CD14-positive monocyte (primary cell): ENCODE measurements around the gene KAZN. TPM values are rescaled to one million over a fixed set of nuclear protein-coding genes. Genes with fewer than 3 reads are reported as not detected.

ENCODE experiments used
- DNase-seq, 3 donors: peaks; one replicate each; pipeline ENCODE4 v3.0.0-alpha.2; 2011 to 2022
- H2AFZ ChIP-seq: 2 replicates; pipeline ENCODE4 v1.6.0; 2012; ENCODE audit warnings: mild to moderate bottlenecking, low read depth, low read length, inconsistent platforms; ENCODE audit not compliant: insufficient read depth, poor library complexity, severe bottlenecking
- H3K27ac ChIP-seq, 2 donors: 1 replicate in 1 of 2; 2 replicates in 1 of 2; pipeline ENCODE4 v1.5.1; 2012 to 2013; ENCODE audit warnings: low read length in 2 of 2, control low read depth in 1 of 2, inconsistent platforms in 1 of 2, low read depth in 1 of 2, mild to moderate bottlenecking in 1 of 2
- H3K27me3 ChIP-seq, 2 donors: one replicate each; pipeline versions ENCODE4 v1.6.0 to v1.6.1; 2011 to 2013; ENCODE audit warnings: low read length in 2 of 2; ENCODE audit not compliant: control insufficient read depth in 2 of 2, insufficient read depth in 2 of 2
- H3K36me3 ChIP-seq, 2 donors: replicated peaks in 1 of 2; 1 replicate in 1 of 2; 2 replicates in 1 of 2; pipeline versions ENCODE4 v1.5.1 to v1.6.1; 2012 to 2013; ENCODE audit warnings: low read length in 2 of 2, control low read depth in 1 of 2, inconsistent platforms in 1 of 2, mild to moderate bottlenecking in 1 of 2; ENCODE audit not compliant: insufficient read depth in 2 of 2, control insufficient read depth in 1 of 2
- H3K4me1 ChIP-seq, 2 donors: 1 replicate in 1 of 2; 2 replicates in 1 of 2; pipeline versions ENCODE4 v1.5.1 to v1.6.1; 2012 to 2013; ENCODE audit warnings: low read length in 2 of 2, control low read depth in 1 of 2, inconsistent platforms in 1 of 2, mild to moderate bottlenecking in 1 of 2, moderate library complexity in 1 of 2; ENCODE audit not compliant: insufficient read depth in 2 of 2, control insufficient read depth in 1 of 2
- H3K4me2 ChIP-seq: replicated peaks from 2 replicates; pipeline ENCODE3; 2012; ENCODE audit warnings: low read length, moderate library complexity, mild to moderate bottlenecking; ENCODE audit not compliant: poor library complexity, severe bottlenecking; ENCODE audit errors: extremely low read depth
- H3K4me3 ChIP-seq, 3 experiments: fragments of 200-600 bp in 1 of 3; sonication (generic) in 1 of 3; replicated peaks in 1 of 3; 1 replicate in 2 of 3; 2 replicates in 1 of 3; pipeline ENCODE4 v1.5.1; 2011 to 2013; ENCODE audit warnings: low read length in 3 of 3, mild to moderate bottlenecking in 3 of 3, control low read depth in 2 of 3, low read depth in 2 of 3, inconsistent platforms in 1 of 3, moderate library complexity in 1 of 3
- H3K79me2 ChIP-seq: 2 replicates; pipeline ENCODE4 v1.6.0; 2012; ENCODE audit warnings: mild to moderate bottlenecking, control low read depth, inconsistent platforms, low read length, moderate library complexity; ENCODE audit not compliant: insufficient read depth
- H3K9ac ChIP-seq: 2 replicates; pipeline ENCODE4 v1.6.0; 2017; ENCODE audit warnings: low read length, mild to moderate bottlenecking; ENCODE audit not compliant: insufficient read depth, poor library complexity, severe bottlenecking
- H3K9me3 ChIP-seq, 2 donors: replicated peaks in 1 of 2; 1 replicate in 1 of 2; 2 replicates in 1 of 2; pipeline versions ENCODE4 v1.5.1 to v1.6.1; 2012 to 2013; ENCODE audit warnings: low read length in 2 of 2, control low read depth in 1 of 2; ENCODE audit not compliant: control insufficient read depth in 1 of 2, insufficient read depth in 1 of 2
- H4K20me1 ChIP-seq: 2 replicates; pipeline ENCODE4 v1.6.0; 2012; ENCODE audit warnings: mild to moderate bottlenecking, low read length, control low read depth, moderate library complexity; ENCODE audit not compliant: insufficient read depth
- H3K27ac Mint-ChIP-seq, 7 donors: one replicate each; pipeline ENCODE4 v1.8.0; 2020; ENCODE audit warnings: mild to moderate bottlenecking in 7 of 7, mixed read lengths in 7 of 7, moderate library complexity in 6 of 7, inconsistent platforms in 2 of 7
- H3K27me3 Mint-ChIP-seq, 3 donors: one replicate each; pipeline ENCODE4 v1.8.0; 2021 to 2022; ENCODE audit warnings: low read depth in 3 of 3, mild to moderate bottlenecking in 3 of 3, mixed read lengths in 3 of 3, moderate library complexity in 3 of 3, inconsistent platforms in 1 of 3
- H3K36me3 Mint-ChIP-seq, 2 donors: one replicate each; pipeline ENCODE4 v1.8.0; 2020; ENCODE audit warnings: mixed read lengths in 2 of 2, inconsistent platforms in 1 of 2, mild to moderate bottlenecking in 1 of 2
- H3K4me1 Mint-ChIP-seq: one replicate; pipeline ENCODE4 v1.8.0; 2020; ENCODE audit warnings: mild to moderate bottlenecking, mixed read lengths
- H3K4me3 Mint-ChIP-seq, 2 donors: one replicate each; pipeline ENCODE4 v1.8.0; 2020; ENCODE audit warnings: mild to moderate bottlenecking in 2 of 2, mixed read lengths in 2 of 2, moderate library complexity in 1 of 2
- H3K9me3 Mint-ChIP-seq, 7 donors: one replicate each; pipeline ENCODE4 v1.8.0; 2020 to 2022; ENCODE audit warnings: mixed read lengths in 7 of 7, mild to moderate bottlenecking in 6 of 7, moderate library complexity in 6 of 7, inconsistent platforms in 2 of 7
- WGBS: methylation state at CpG from one replicate; pipeline ENCODE4 v1.1.5; 2013; ENCODE audit warnings: missing lambda C conversion rate; ENCODE audit not compliant: insufficient coverage; 5-methylcytosine and 5-hydroxymethylcytosine counted together
- intact Hi-C, 2 donors: fragments of 100-400 bp; cut with micrococcal nuclease; formaldehyde crosslinking; loops; one replicate each; pipeline versions ENCODE4 v1.15.0 to v1.15.1; 2023
- polyA plus RNA-seq, 3 donors: library from polyadenylated mRNA; depleted of rRNA in 1 of 3; unstranded in 2 of 3; stranded (reverse) in 1 of 3; fragments of 300-500 nt in 2 of 3; fragments of >200 nt in 1 of 3; fragmentation: Illumina TruSeq in 2 of 3; gene quantifications; 1 replicate in 2 of 3; 2 replicates in 1 of 3; pipeline ENCODE4 v1.2.3, GENCODE V29; 2012 to 2021
- TF ChIP-seq, protein P1 (sequence below): fragments of 200-600 bp; IDR thresholded peaks from one replicate; pipeline ENCODE4 v1.8.0; 2022; ENCODE audit warnings: antibody characterized with exemption, mild to moderate bottlenecking

KAZN gene
- polyA plus RNA-seq, 3 donors, result not detected

DNA sequence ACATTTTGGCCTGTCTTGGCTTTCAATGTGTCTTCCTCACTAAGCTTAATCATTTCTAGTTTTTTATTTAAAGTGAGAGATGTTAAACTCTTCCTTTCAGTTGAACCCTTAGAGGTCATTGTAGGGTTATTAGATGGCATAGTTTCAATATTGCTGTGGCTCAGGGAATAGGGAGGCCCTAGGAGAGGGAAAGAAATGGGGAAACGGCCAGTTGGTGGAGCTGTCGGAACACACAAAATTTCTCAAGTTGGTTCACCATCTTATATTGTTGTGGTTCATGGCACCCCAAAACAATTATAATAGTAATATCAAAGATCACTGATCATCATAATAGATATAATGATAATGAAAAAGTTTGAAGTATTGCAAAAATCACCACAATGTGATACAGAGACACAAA lies 31.4 kb upstream of the KAZN start:
- no peaks in the 10 kb centered on the region for H3K36me3 Mint-ChIP-seq
- H3K9me3 Mint-ChIP-seq, result peaks cover 2 to 16% (median 5%) of the 10 kb centered on the region in 7 donors
- Histone ChIP-seq H3K79me2 (no peaks in the 10 kb centered on the region), H3K9ac (no peak overlapping the region), H3K4me1 (no peaks in the 10 kb centered on the region), H3K27me3 (no peaks in the 10 kb centered on the region), H4K20me1 (no peaks in the 10 kb centered on the region), H3K36me3 (no peaks in the 10 kb centered on the region), H3K27ac (no peak overlapping the region), H2AFZ (no peak overlapping the region), H3K4me2 (no peak overlapping the region), H3K9me3 (peaks cover 0 to 4% of the 10 kb centered on the region in 2 donors), H3K4me3 (no peak overlapping the region)
- DNase-seq, result no peak
- no CpG with 5 or more reads among the region's 2 CpGs for WGBS
- intact Hi-C loops, result no loop called here
- H3K27ac Mint-ChIP-seq, result no peak overlapping the region
- peaks cover 2 to 11% (median 7%) of the 10 kb centered on the region in 3 donors for H3K27me3 Mint-ChIP-seq
- peaks cover 1% of the 10 kb centered on the region for H3K4me1 Mint-ChIP-seq
- TF ChIP-seq, protein P1, sequence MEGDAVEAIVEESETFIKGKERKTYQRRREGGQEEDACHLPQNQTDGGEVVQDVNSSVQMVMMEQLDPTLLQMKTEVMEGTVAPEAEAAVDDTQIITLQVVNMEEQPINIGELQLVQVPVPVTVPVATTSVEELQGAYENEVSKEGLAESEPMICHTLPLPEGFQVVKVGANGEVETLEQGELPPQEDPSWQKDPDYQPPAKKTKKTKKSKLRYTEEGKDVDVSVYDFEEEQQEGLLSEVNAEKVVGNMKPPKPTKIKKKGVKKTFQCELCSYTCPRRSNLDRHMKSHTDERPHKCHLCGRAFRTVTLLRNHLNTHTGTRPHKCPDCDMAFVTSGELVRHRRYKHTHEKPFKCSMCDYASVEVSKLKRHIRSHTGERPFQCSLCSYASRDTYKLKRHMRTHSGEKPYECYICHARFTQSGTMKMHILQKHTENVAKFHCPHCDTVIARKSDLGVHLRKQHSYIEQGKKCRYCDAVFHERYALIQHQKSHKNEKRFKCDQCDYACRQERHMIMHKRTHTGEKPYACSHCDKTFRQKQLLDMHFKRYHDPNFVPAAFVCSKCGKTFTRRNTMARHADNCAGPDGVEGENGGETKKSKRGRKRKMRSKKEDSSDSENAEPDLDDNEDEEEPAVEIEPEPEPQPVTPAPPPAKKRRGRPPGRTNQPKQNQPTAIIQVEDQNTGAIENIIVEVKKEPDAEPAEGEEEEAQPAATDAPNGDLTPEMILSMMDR, result no peak
- no peak overlapping the region for H3K4me3 Mint-ChIP-seq

DNA sequence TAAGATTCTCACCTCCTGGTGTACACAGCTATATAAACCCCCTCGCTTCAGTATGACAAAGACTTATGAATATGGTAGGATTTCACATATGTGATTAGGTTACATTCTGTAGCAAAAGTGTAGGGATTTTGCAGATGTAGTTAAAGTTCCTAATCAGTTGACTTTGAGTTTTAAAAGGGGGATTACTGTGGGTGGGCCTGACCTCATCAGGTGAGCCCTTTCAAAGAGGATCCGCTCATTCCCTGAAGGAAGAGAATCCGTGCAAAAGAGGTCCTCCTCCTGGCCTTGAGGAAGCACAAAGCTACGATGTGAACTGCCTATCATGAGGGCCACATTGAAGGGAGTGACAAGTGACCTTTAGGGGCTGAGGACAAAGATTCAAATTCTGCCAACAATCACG lies 30.6 kb upstream of the KAZN start:
- Histone ChIP-seq H3K4me3 (no peak overlapping the region), H3K79me2 (no peaks in the 10 kb centered on the region), H3K4me2 (no peak overlapping the region), H3K27me3 (no peaks in the 10 kb centered on the region), H3K4me1 (no peaks in the 10 kb centered on the region), H3K9me3 (peaks cover 0 to 4% of the 10 kb centered on the region in 2 donors), H4K20me1 (no peaks in the 10 kb centered on the region), H3K27ac (no peak overlapping the region), H3K9ac (no peak overlapping the region), H2AFZ (no peak overlapping the region), H3K36me3 (no peaks in the 10 kb centered on the region)
- Mint-ChIP-seq H3K27me3 (peaks cover 2 to 11% (median 5%) of the 10 kb centered on the region in 3 donors), H3K27ac (peak overlapping the region in 1 of 7 donors; percentile 51), H3K4me1 (peaks cover 1% of the 10 kb centered on the region), H3K9me3 (peaks cover 2 to 16% (median 5%) of the 10 kb centered on the region in 7 donors), H3K4me3 (no peak overlapping the region), H3K36me3 (no peaks in the 10 kb centered on the region)
- whole genome bisulfite sequencing, result 92% methylated on average over 3 of the region's 5 CpGs
- TF ChIP-seq, protein P1, result no peak
- intact Hi-C loops, result no loop called here
- DNase-seq, result no peak
